Caco-2 (cell line): ENCODE results near the gene MYLK2. TPM values are rescaled to one million over a fixed set of nuclear protein-coding genes. Genes with fewer than 3 reads are reported as not detected.

Source experiments
- BruUV-seq: library from RNA; stranded (reverse); fragments of 400-500 nt; replicated peaks from 2 replicates; lab custom pipeline; 2021; lab: Mats Ljungman, UMichigan
- CTCF ChIA-PET: fragments of 300-600 bp; sonication (Branson Sonifier 250); formaldehyde crosslinking; loops from one replicate; lab custom pipeline; 2022; ENCODE audit warnings: antibody characterized with exemption; lab: Charles Lee
- POLR2A ChIA-PET: fragments of 300-600 bp; sonication (Branson Sonifier 250); formaldehyde crosslinking; loops from one replicate; lab custom pipeline; 2022; ENCODE audit warnings: antibody characterized with exemption; lab: Charles Lee
- DNase-seq, 2 experiments: peaks; one replicate each; pipeline versions ENCODE4 v3.0.0 to v3.0.0-alpha.2; 2020 to 2022
- H3K27me3 ChIP-seq: replicated peaks from 2 replicates; pipeline ENCODE4 v1.6.0; 2011; ENCODE audit warnings: low read length; ENCODE audit not compliant: control insufficient read depth, insufficient read depth
- H3K36me3 ChIP-seq: 2 replicates; pipeline ENCODE4 v1.5.1; 2011; ENCODE audit warnings: low read length; ENCODE audit not compliant: control insufficient read depth, insufficient read depth
- H3K4me1 ChIP-seq: fragments of 250-450 bp; sonication (Bioruptor Pico); 2 replicates; pipeline ENCODE4 v1.5.1; 2020; ENCODE audit warnings: mild to moderate bottlenecking
- H3K4me3 ChIP-seq: 2 replicates; pipeline ENCODE4 v1.5.1; 2011; ENCODE audit warnings: low read depth, mild to moderate bottlenecking, control low read depth, low read length
- H3K9me3 ChIP-seq: fragments of 250-450 bp; sonication (Bioruptor Pico); 2 replicates; pipeline ENCODE4 v1.5.1; 2020; ENCODE audit warnings: mild to moderate bottlenecking, moderate library complexity
- H3K27ac Mint-ChIP-seq: one replicate; pipeline ENCODE4 v1.8.0; 2022; ENCODE audit warnings: mixed read lengths; ENCODE audit not compliant: unreplicated experiment
- H3K27me3 Mint-ChIP-seq: one replicate; pipeline ENCODE4 v1.8.0; 2022; ENCODE audit warnings: mixed read lengths; ENCODE audit not compliant: insufficient read depth, unreplicated experiment
- H3K36me3 Mint-ChIP-seq: one replicate; pipeline ENCODE4 v1.8.0; 2022; ENCODE audit warnings: mild to moderate bottlenecking, mixed read lengths; ENCODE audit not compliant: insufficient read depth, unreplicated experiment
- H3K4me1 Mint-ChIP-seq: one replicate; pipeline ENCODE4 v1.8.0; 2022; ENCODE audit warnings: low read depth, mixed read lengths; ENCODE audit not compliant: unreplicated experiment
- H3K4me3 Mint-ChIP-seq: one replicate; pipeline ENCODE4 v1.8.0; 2022; ENCODE audit warnings: mild to moderate bottlenecking, moderate library complexity, mixed read lengths; ENCODE audit not compliant: unreplicated experiment
- H3K9me3 Mint-ChIP-seq: one replicate; pipeline ENCODE4 v1.8.0; 2022; ENCODE audit warnings: mixed read lengths; ENCODE audit not compliant: unreplicated experiment
- CTCF ChIP-seq, 2 experiments: fragments of 200-600 bp in 1 of 2; IDR thresholded peaks; 1 replicate in 1 of 2; 2 replicates in 1 of 2; pipeline versions ENCODE4 v1.5.1 to v1.8.0; 2011 to 2022; ENCODE audit warnings: antibody characterized with exemption in 1 of 2, control low read depth in 1 of 2, inconsistent platforms in 1 of 2, low read depth in 1 of 2, low read length in 1 of 2, mild to moderate bottlenecking in 1 of 2, moderate library complexity in 1 of 2; ENCODE audit not compliant: insufficient read depth in 1 of 2, severe bottlenecking in 1 of 2, unreplicated experiment in 1 of 2
- intact Hi-C: fragments of 100-400 bp; cut with micrococcal nuclease; formaldehyde crosslinking; loops from one replicate; pipeline ENCODE4 v1.10.0; 2022; ENCODE audit not compliant: unreplicated experiment
- total RNA-seq: library from RNA; stranded (reverse); gene quantifications from 2 replicates; pipeline ENCODE4 v1.2.3, GENCODE V29; 2022

The MYLK2 gene
- total RNA-seq, 1 experiment from 2014 or later = 0.91 TPM

- POLR2A ChIA-PET = no interaction called here
- TF ChIP-seq CTCF (IDR thresholded peaks at IDR 0.05; ENCODE audit: insufficient read depth in 1 of 2, low read depth in 1 of 2, low read length in 1 of 2, severe bottlenecking in 1 of 2, unreplicated experiment in 1 of 2) = no peak
These were observed 37.4 kb downstream of the MYLK2 start for GRCh38 chr20:31856516-31856915.

GRCh38 chr20:31857861-31858759 is 39.0 kb downstream of the MYLK2 start:
- no peak for TF ChIP-seq CTCF (IDR thresholded peaks at IDR 0.05; ENCODE audit: insufficient read depth in 1 of 2, low read depth in 1 of 2, low read length in 1 of 2, severe bottlenecking in 1 of 2, unreplicated experiment in 1 of 2)
- no TSS peak for BruUV-seq
- intact Hi-C loops = no loop called here
- peaks cover 7% of the 10 kb centered on the region for H3K27me3 Mint-ChIP-seq
- peaks cover 6% of the 10 kb centered on the region for H3K36me3 Mint-ChIP-seq
- H3K27ac Mint-ChIP-seq = no peak overlapping the region
- Histone ChIP-seq H3K4me1 (peaks cover 16% of the 10 kb centered on the region), H3K9me3 (no peaks in the 10 kb centered on the region), H3K4me3 (no peak overlapping the region), H3K27me3 (no peaks in the 10 kb centered on the region), H3K36me3 (no peaks in the 10 kb centered on the region)
- H3K9me3 Mint-ChIP-seq = no peaks in the 10 kb centered on the region
- peaks cover 8% of the 10 kb centered on the region for H3K4me1 Mint-ChIP-seq
- peak in 1 of 2 experiments; percentile 41 for DNase-seq
- CTCF ChIA-PET = interaction anchor here (2.5 to 2.6 kb wide), 2 partner anchors 93 to 160 kb away, joined by 12 to 15 read pairs; partner anchors contain the start of gene PDRG1
- POLR2A ChIA-PET = no interaction called here
- H3K4me3 Mint-ChIP-seq = no peak overlapping the region

More at GRCh38 chr20:31856516-31856915, 37.4 kb downstream of the MYLK2 start:
- no peaks in the 10 kb centered on the region for H3K36me3 ChIP-seq
- H3K4me1 Mint-ChIP-seq = peaks cover 8% of the 10 kb centered on the region
- no peak overlapping the region for H3K27ac Mint-ChIP-seq
- H3K9me3 Mint-ChIP-seq = no peaks in the 10 kb centered on the region
- CTCF ChIA-PET = interaction anchor here (0.7 to 3.3 kb wide), 7 partner anchors 11 to 174 kb away, joined by 3 to 31 read pairs (median 5); partner anchors contain the start of genes FOXS1 and PDRG1
- no peak overlapping the region for H3K4me3 Mint-ChIP-seq
- H3K27me3 Mint-ChIP-seq = peaks cover 7% of the 10 kb centered on the region
- no TSS peak for BruUV-seq
- intact Hi-C loops = no loop called here
- DNase-seq = peak in 1 of 2 experiments; percentile 34
- H3K9me3 ChIP-seq = no peaks in the 10 kb centered on the region
- no peak overlapping the region for H3K4me3 ChIP-seq
- no peaks in the 10 kb centered on the region for H3K36me3 Mint-ChIP-seq
- H3K27me3 ChIP-seq = 0 out of 2 replicates have a peak, but pooled peaks cover 1% of the 10 kb centered on the region
- peaks cover 11% of the 10 kb centered on the region for H3K4me1 ChIP-seq

GRCh38 chr20:31858760-31859083 is 39.6 kb downstream of the MYLK2 start:
- intact Hi-C loops = no loop called here
- Mint-ChIP-seq H3K36me3 (peaks cover 6% of the 10 kb centered on the region), H3K4me3 (no peak overlapping the region), H3K27ac (no peak overlapping the region), H3K4me1 (peaks cover 8% of the 10 kb centered on the region), H3K9me3 (no peaks in the 10 kb centered on the region), H3K27me3 (peaks cover 7% of the 10 kb centered on the region)
- ChIA-PET POLR2A (interaction anchor here (0.6 kb wide), 1 partner anchor 233 kb away, joined by 7 read pairs; no protein-coding TSS in a partner anchor), CTCF (interaction anchor here (0.8 to 2.6 kb wide), 3 partner anchors 12 to 159 kb away, joined by 12 to 15 read pairs (median 12); partner anchors contain the start of gene PDRG1)
- DNase-seq = no peak
- H3K4me1 ChIP-seq = peaks cover 16% of the 10 kb centered on the region
- H3K4me3 ChIP-seq = no peak overlapping the region
- H3K36me3 ChIP-seq = no peaks in the 10 kb centered on the region
- H3K27me3 ChIP-seq = no peaks in the 10 kb centered on the region
- no peaks in the 10 kb centered on the region for H3K9me3 ChIP-seq
- no TSS peak for BruUV-seq
- TF ChIP-seq CTCF (IDR thresholded peaks at IDR 0.05; ENCODE audit: insufficient read depth in 1 of 2, low read depth in 1 of 2, low read length in 1 of 2, severe bottlenecking in 1 of 2, unreplicated experiment in 1 of 2) = no peak
